Measurements from ENCODE around the gene PSPH. TPM values are rescaled to one million over a fixed set of nuclear protein-coding genes. Genes with fewer than 3 reads are reported as not detected.

The PSPH gene
- total RNA-seq, 1 donor from 2014 or later: 51.6 TPM

- Mint-ChIP-seq H3K27me3 (ENCODE audit: unreplicated experiment) (no peaks in the 10 kb centered on the region), H3K9me3 (ENCODE audit: unreplicated experiment) (no peaks in the 10 kb centered on the region), H3K27ac (ENCODE audit: unreplicated experiment) (no peak overlapping the region), H3K36me3 (ENCODE audit: unreplicated experiment) (peaks cover 6% of the 10 kb centered on the region), H3K4me1 (ENCODE audit: low read depth, unreplicated experiment) (no peaks in the 10 kb centered on the region), H3K4me3 (ENCODE audit: unreplicated experiment) (no peak overlapping the region)
- no peak for TF ChIP-seq CTCF (IDR thresholded peaks at IDR 0.05; ENCODE audit: partially characterized antibody, unreplicated experiment)
- DNase-seq: no peak
Observed at GRCh38 chr7:55980266-55980665, 71.0 kb downstream of the PSPH start.

- peaks cover 2% of the 10 kb centered on the region for H3K27me3 Mint-ChIP-seq (ENCODE audit: unreplicated experiment)
- H3K4me3 Mint-ChIP-seq (ENCODE audit: unreplicated experiment): no peak overlapping the region
- no peak for DNase-seq
- H3K9me3 Mint-ChIP-seq (ENCODE audit: unreplicated experiment): no peaks in the 10 kb centered on the region
- no peaks in the 10 kb centered on the region for H3K4me1 Mint-ChIP-seq (ENCODE audit: low read depth, unreplicated experiment)
- no peak for TF ChIP-seq CTCF (IDR thresholded peaks at IDR 0.05; ENCODE audit: partially characterized antibody, unreplicated experiment)
- H3K36me3 Mint-ChIP-seq (ENCODE audit: unreplicated experiment): peaks cover 6% of the 10 kb centered on the region
- H3K27ac Mint-ChIP-seq (ENCODE audit: unreplicated experiment): no peak overlapping the region
Observed at GRCh38 chr7:55977831-55978230, 73.4 kb downstream of the PSPH start.

GRCh38 chr7:55975988-55976633 is 75.1 kb downstream of the PSPH start:
- TF ChIP-seq CTCF (IDR thresholded peaks at IDR 0.05; ENCODE audit: partially characterized antibody, unreplicated experiment): no peak
- Mint-ChIP-seq H3K9me3 (ENCODE audit: unreplicated experiment) (no peaks in the 10 kb centered on the region), H3K4me1 (ENCODE audit: low read depth, unreplicated experiment) (no peaks in the 10 kb centered on the region), H3K4me3 (ENCODE audit: unreplicated experiment) (no peak overlapping the region), H3K27ac (ENCODE audit: unreplicated experiment) (no peak overlapping the region), H3K36me3 (ENCODE audit: unreplicated experiment) (peaks cover 6% of the 10 kb centered on the region), H3K27me3 (ENCODE audit: unreplicated experiment) (peaks cover 2% of the 10 kb centered on the region)
- no peak for DNase-seq

- Mint-ChIP-seq H3K4me1 (ENCODE audit: low read depth, unreplicated experiment) (peaks cover 4% of the 10 kb centered on the region), H3K9me3 (ENCODE audit: unreplicated experiment) (peaks cover 2% of the 10 kb centered on the region), H3K4me3 (ENCODE audit: unreplicated experiment) (no peak overlapping the region), H3K27me3 (ENCODE audit: unreplicated experiment) (peaks cover 4% of the 10 kb centered on the region), H3K27ac (ENCODE audit: unreplicated experiment) (no peak overlapping the region), H3K36me3 (ENCODE audit: unreplicated experiment) (peaks cover 7% of the 10 kb centered on the region)
- no peak for TF ChIP-seq CTCF (IDR thresholded peaks at IDR 0.05; ENCODE audit: partially characterized antibody, unreplicated experiment)
- DNase-seq: no peak
Observed at GRCh38 chr7:55973747-55974250, 77.4 kb downstream of the PSPH start.

GRCh38 chr7:55970978-55971377 is 80.3 kb downstream of the PSPH start:
- Mint-ChIP-seq H3K4me3 (ENCODE audit: unreplicated experiment) (no peak overlapping the region), H3K27ac (ENCODE audit: unreplicated experiment) (no peak overlapping the region), H3K4me1 (ENCODE audit: low read depth, unreplicated experiment) (peaks cover 7% of the 10 kb centered on the region), H3K36me3 (ENCODE audit: unreplicated experiment) (peaks cover 7% of the 10 kb centered on the region), H3K27me3 (ENCODE audit: unreplicated experiment) (peaks cover 9% of the 10 kb centered on the region), H3K9me3 (ENCODE audit: unreplicated experiment) (peaks cover 2% of the 10 kb centered on the region)
- no peak for DNase-seq
- TF ChIP-seq CTCF (IDR thresholded peaks at IDR 0.05; ENCODE audit: partially characterized antibody, unreplicated experiment): no peak
